ENCODE data around the gene TP53INP2. TPM values are rescaled to one million over a fixed set of nuclear protein-coding genes. Genes with fewer than 3 reads are reported as not detected.
A peak's percentile ranks its signal among the peaks of the same experiment; 100 is the strongest.

TP53INP2 gene
- total and polyA plus RNA-seq, 2 of the 8 experiments (the other 6 are each of a cell fraction or from before 2014, with no cell fraction given): 2.4 to 4.8 TPM

- TF ChIP-seq ZNF274 (IDR thresholded peaks at IDR 0.05; ENCODE audit: borderline replicate concordance, extremely low read depth, low read length): no peak
- TF ChIP-seq BRCA1 (IDR thresholded peaks at IDR 0.05; ENCODE audit: low read depth, low read length): no peak
- peak; percentile 80; the same call in 1 of the 2 replicates for TF ChIP-seq TAF1 (IDR thresholded peaks at IDR 0.05; ENCODE audit: low read depth, low read length)
- no peak for TF ChIP-seq GABPA (IDR thresholded peaks at IDR 0.05; ENCODE audit: borderline replicate concordance, insufficient read depth, low read length)
- TF ChIP-seq YY1 (IDR thresholded peaks at IDR 0.05; ENCODE audit: low read depth, low read length): peak; percentile 91
- no peak for TF ChIP-seq CEBPB (IDR thresholded peaks at IDR 0.05; ENCODE audit: low read depth, low read length)
- 0 out of 2 replicates have a peak, but pooled peaks have one; percentile 30 for TF ChIP-seq SP4 (IDR thresholded peaks at IDR 0.05; ENCODE audit: low read length)
- no peak for TF ChIP-seq TEAD4 (IDR thresholded peaks at IDR 0.05; ENCODE audit: low read depth, low read length)
- TF ChIP-seq NANOG (IDR thresholded peaks at IDR 0.05; ENCODE audit: insufficient read depth, low read depth, low read length, poor library complexity, severe bottlenecking): peak; percentile 8
- no peak for TF ChIP-seq E2F6 (IDR thresholded peaks at IDR 0.05)
- no peak for TF ChIP-seq SP2 (IDR thresholded peaks at IDR 0.05; ENCODE audit: low read length)
- peak; percentile 28; the same call in 1 of the 2 replicates for TF ChIP-seq SP1 (IDR thresholded peaks at IDR 0.05; ENCODE audit: low read depth, low read length)
- TF ChIP-seq POLR2A (IDR thresholded peaks at IDR 0.05; ENCODE audit: control extremely low read depth in 1 of 2, low read depth in 2 of 2, low read length in 2 of 2): peak; percentile 50 to 65; a peak in 2 of 3 replicates
- peak; percentile 67 for TF ChIP-seq MAX (IDR thresholded peaks at IDR 0.05)
- TF ChIP-seq USF2 (IDR thresholded peaks at IDR 0.05; ENCODE audit: low read length): no peak
- TF ChIP-seq RNF2 (IDR thresholded peaks at IDR 0.05; ENCODE audit: borderline replicate concordance, low read depth, low read length, missing control alignments, poor library complexity, severe bottlenecking): no peak
- TF ChIP-seq TCF12 (IDR thresholded peaks at IDR 0.05; ENCODE audit: low read depth, low read length): no peak
- TF ChIP-seq SIRT6 (IDR thresholded peaks at IDR 0.05; ENCODE audit: low read length): no peak
- peak; percentile 64; the same call in 1 of the 2 replicates for TF ChIP-seq PHF8 (conservative IDR thresholded peaks at IDR 0.05; ENCODE audit: low read depth, low read length)
- no peak for TF ChIP-seq EZH2 (IDR thresholded peaks at IDR 0.05; ENCODE audit: low read depth, low read length, severe bottlenecking)
- TF ChIP-seq KDM5A (IDR thresholded peaks at IDR 0.05; ENCODE audit: low read length): no peak
- no peak for TF ChIP-seq JUND (IDR thresholded peaks at IDR 0.05; ENCODE audit: low read length)
- no peak for TF ChIP-seq HDAC6 (IDR thresholded peaks at IDR 0.05; ENCODE audit: low read depth, low read length)
Measured at GRCh38 chr20:34676642-34677373, 27.3 kb upstream of the TP53INP2 start, which contains the start of gene PIGU (continued).
